Measurements from ENCODE around the gene PXMP2.

PXMP2 gene

GRCh38 chr12:132717011-132717410 lies 29.6 kb downstream of the PXMP2 start:
- H3K4me1 ChIP-seq, result no peaks in the 10 kb centered on the region
- H3K36me3 ChIP-seq (replicated peaks), result peaks cover 79% of the 10 kb centered on the region
- in situ Hi-C loops (cut with MboI; ENCODE audit: low sequenced_read_pairs), result loop anchor here (5.0 kb wide), 1 partner anchor 35 kb away; no protein-coding TSS in a partner anchor
- no peaks in the 10 kb centered on the region for H3K9me3 ChIP-seq
- H3K4me3 ChIP-seq, result no peak overlapping the region
- no peak for DNase-seq (ENCODE audit: low spot score in 2 of 2)
- no peaks in the 10 kb centered on the region for H3K27me3 ChIP-seq (ENCODE audit: low read depth)

- in situ Hi-C loops (cut with MboI; ENCODE audit: low sequenced_read_pairs), result loop anchor here (5.0 kb wide), 1 partner anchor 35 kb away; no protein-coding TSS in a partner anchor
- H3K9me3 ChIP-seq, result no peaks in the 10 kb centered on the region
- H3K36me3 ChIP-seq (replicated peaks), result peaks cover 76% of the 10 kb centered on the region
- no peak overlapping the region for H3K4me3 ChIP-seq
- no peaks in the 10 kb centered on the region for H3K4me1 ChIP-seq
- no peaks in the 10 kb centered on the region for H3K27me3 ChIP-seq (ENCODE audit: low read depth)
- DNase-seq (ENCODE audit: low spot score in 2 of 2), result no peak
Measured at GRCh38 chr12:132717531-132718387, 30.4 kb downstream of the PXMP2 start.

GRCh38 chr12:132718644-132719043 lies 31.3 kb downstream of the PXMP2 start:
- no peak for DNase-seq (ENCODE audit: low spot score in 2 of 2)
- Histone ChIP-seq H3K27me3 (ENCODE audit: low read depth) (no peaks in the 10 kb centered on the region), H3K4me1 (no peaks in the 10 kb centered on the region), H3K36me3 (replicated peaks) (peaks cover 85% of the 10 kb centered on the region), H3K9me3 (no peaks in the 10 kb centered on the region), H3K4me3 (no peak overlapping the region)
- in situ Hi-C loops (cut with MboI; ENCODE audit: low sequenced_read_pairs), result loop anchor here (5.0 kb wide), 1 partner anchor 34 kb away; no protein-coding TSS in a partner anchor

- Histone ChIP-seq H3K36me3 (replicated peaks) (peaks cover 86% of the 10 kb centered on the region), H3K9me3 (no peaks in the 10 kb centered on the region), H3K27me3 (ENCODE audit: low read depth) (no peaks in the 10 kb centered on the region), H3K4me1 (no peaks in the 10 kb centered on the region), H3K4me3 (no peak overlapping the region)
- in situ Hi-C loops (cut with MboI; ENCODE audit: low sequenced_read_pairs), result loop anchor here (5.0 kb wide), 1 partner anchor 33 kb away; no protein-coding TSS in a partner anchor
- DNase-seq (ENCODE audit: low spot score in 2 of 2), result no peak
Measured at GRCh38 chr12:132719141-132719953, 32.0 kb downstream of the PXMP2 start.

- in situ Hi-C loops (cut with MboI; ENCODE audit: low sequenced_read_pairs), result loop anchor here (5.0 kb wide), 1 partner anchor 32 kb away; no protein-coding TSS in a partner anchor
Measured at GRCh38 chr12:132719954-132720324, 32.6 kb downstream of the PXMP2 start.

GRCh38 chr12:132720606-132721345 lies 33.4 kb downstream of the PXMP2 start:
- Histone ChIP-seq H3K4me1 (no peaks in the 10 kb centered on the region), H3K9me3 (no peaks in the 10 kb centered on the region), H3K27me3 (ENCODE audit: low read depth) (no peaks in the 10 kb centered on the region), H3K4me3 (no peak overlapping the region), H3K36me3 (replicated peaks) (peaks cover 86% of the 10 kb centered on the region)
- no peak for DNase-seq (ENCODE audit: low spot score in 2 of 2)
- in situ Hi-C loops (cut with MboI; ENCODE audit: low sequenced_read_pairs), result no loop called here

More at GRCh38 chr12:132719954-132720324, 32.6 kb downstream of the PXMP2 start:
- Histone ChIP-seq H3K9me3 (no peaks in the 10 kb centered on the region), H3K36me3 (replicated peaks) (peaks cover 86% of the 10 kb centered on the region), H3K4me3 (no peak overlapping the region), H3K4me1 (no peaks in the 10 kb centered on the region), H3K27me3 (ENCODE audit: low read depth) (no peaks in the 10 kb centered on the region)
- no peak for DNase-seq (ENCODE audit: low spot score in 2 of 2)

- no peak for DNase-seq (ENCODE audit: low spot score in 2 of 2)
- Histone ChIP-seq H3K36me3 (replicated peaks) (peaks cover 90% of the 10 kb centered on the region), H3K9me3 (no peaks in the 10 kb centered on the region), H3K27me3 (ENCODE audit: low read depth) (no peaks in the 10 kb centered on the region), H3K4me1 (no peaks in the 10 kb centered on the region), H3K4me3 (no peak overlapping the region)
- in situ Hi-C loops (cut with MboI; ENCODE audit: low sequenced_read_pairs), result no loop called here
Measured at GRCh38 chr12:132723015-132723763, 35.8 kb downstream of the PXMP2 start.

GRCh38 chr12:132723764-132724140 lies 36.4 kb downstream of the PXMP2 start:
- Histone ChIP-seq H3K4me3 (no peak overlapping the region), H3K4me1 (no peaks in the 10 kb centered on the region), H3K9me3 (no peaks in the 10 kb centered on the region), H3K27me3 (ENCODE audit: low read depth) (no peaks in the 10 kb centered on the region), H3K36me3 (replicated peaks) (peaks cover 94% of the 10 kb centered on the region)
- DNase-seq (ENCODE audit: low spot score in 2 of 2), result no peak
- in situ Hi-C loops (cut with MboI; ENCODE audit: low sequenced_read_pairs), result no loop called here

GRCh38 chr12:132724506-132725241 lies 37.3 kb downstream of the PXMP2 start:
- Histone ChIP-seq H3K27me3 (ENCODE audit: low read depth) (no peaks in the 10 kb centered on the region), H3K36me3 (replicated peaks) (peaks cover 89% of the 10 kb centered on the region), H3K4me3 (no peak overlapping the region), H3K4me1 (no peaks in the 10 kb centered on the region), H3K9me3 (no peaks in the 10 kb centered on the region; the same call in 1 of the 2 replicates)
- no peak for DNase-seq (ENCODE audit: low spot score in 2 of 2)
- in situ Hi-C loops (cut with MboI; ENCODE audit: low sequenced_read_pairs), result no loop called here

GRCh38 chr12:132726386-132726785 lies 39.0 kb downstream of the PXMP2 start:
- in situ Hi-C loops (cut with MboI; ENCODE audit: low sequenced_read_pairs), result no loop called here
- Histone ChIP-seq H3K36me3 (replicated peaks) (peaks cover 88% of the 10 kb centered on the region), H3K4me1 (no peaks in the 10 kb centered on the region), H3K4me3 (no peak overlapping the region), H3K9me3 (no peaks in the 10 kb centered on the region; the same call in 1 of the 2 replicates), H3K27me3 (ENCODE audit: low read depth) (no peaks in the 10 kb centered on the region)
- DNase-seq (ENCODE audit: low spot score in 2 of 2), result no peak

GRCh38 chr12:132727091-132727794 lies 39.9 kb downstream of the PXMP2 start:
- no peak for DNase-seq (ENCODE audit: low spot score in 2 of 2)
- peaks cover 85% of the 10 kb centered on the region for H3K36me3 ChIP-seq (replicated peaks)
- H3K27me3 ChIP-seq (ENCODE audit: low read depth), result no peaks in the 10 kb centered on the region
- in situ Hi-C loops (cut with MboI; ENCODE audit: low sequenced_read_pairs), result no loop called here
- no peaks in the 10 kb centered on the region for H3K4me1 ChIP-seq
- no peaks in the 10 kb centered on the region; the same call in 1 of the 2 replicates for H3K9me3 ChIP-seq
- no peak overlapping the region for H3K4me3 ChIP-seq

GRCh38 chr12:132728502-132728901 lies 41.1 kb downstream of the PXMP2 start:
- H3K4me1 ChIP-seq, result no peaks in the 10 kb centered on the region
- DNase-seq (ENCODE audit: low spot score in 2 of 2), result no peak
- in situ Hi-C loops (cut with MboI; ENCODE audit: low sequenced_read_pairs), result no loop called here
- peaks cover 74% of the 10 kb centered on the region for H3K36me3 ChIP-seq (replicated peaks)
- H3K9me3 ChIP-seq, result no peaks in the 10 kb centered on the region; the same call in 1 of the 2 replicates
- no peak overlapping the region for H3K4me3 ChIP-seq
- H3K27me3 ChIP-seq (ENCODE audit: low read depth), result no peaks in the 10 kb centered on the region
